Measurements from ENCODE around the gene TMEM74B.
"Not testable (repeated sequence)": the region's sequence is repeated elsewhere in the genome, so short reads cannot be mapped to it uniquely, and the experiment has no call there.

Gene TMEM74B

DNA sequence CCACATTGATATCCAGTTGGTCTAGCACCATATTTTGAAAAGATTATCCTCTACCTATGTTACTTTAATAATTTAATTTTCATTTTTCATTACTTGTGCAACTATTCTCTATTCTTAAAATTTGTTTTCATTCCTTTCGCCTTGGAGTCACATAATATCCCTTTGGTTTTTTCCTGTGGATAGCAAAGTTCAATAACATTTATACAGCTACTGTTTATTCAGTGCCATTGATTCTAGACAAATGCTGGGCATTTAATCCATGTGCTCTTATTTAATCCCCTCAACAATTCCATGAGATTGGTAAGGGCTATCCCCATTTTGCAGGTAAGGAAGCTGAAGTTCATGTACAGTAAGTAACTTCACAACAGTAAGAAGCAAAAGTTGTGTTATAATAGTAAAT is 33.8 kb downstream of the TMEM74B start:
- DNase-seq (ENCODE audit: low spot score) (no peak), ATAC-seq (ENCODE audit: low read depth) (no peak)
- Histone ChIP-seq H3K4me1 (ENCODE audit: insufficient read depth, poor library complexity, severe bottlenecking) (no peaks in the 10 kb centered on the region), H3K4me3 (ENCODE audit: severe bottlenecking) (no peak overlapping the region), H3K9me3 (ENCODE audit: severe bottlenecking) (no peaks in the 10 kb centered on the region), H3K27me3 (ENCODE audit: insufficient read depth, poor library complexity, severe bottlenecking) (no peaks in the 10 kb centered on the region), H3K27ac (ENCODE audit: poor library complexity, severe bottlenecking) (no peak overlapping the region), H3K36me3 (ENCODE audit: low read depth) (peaks cover 72% of the 10 kb centered on the region)
- TF ChIP-seq, protein P1, sequence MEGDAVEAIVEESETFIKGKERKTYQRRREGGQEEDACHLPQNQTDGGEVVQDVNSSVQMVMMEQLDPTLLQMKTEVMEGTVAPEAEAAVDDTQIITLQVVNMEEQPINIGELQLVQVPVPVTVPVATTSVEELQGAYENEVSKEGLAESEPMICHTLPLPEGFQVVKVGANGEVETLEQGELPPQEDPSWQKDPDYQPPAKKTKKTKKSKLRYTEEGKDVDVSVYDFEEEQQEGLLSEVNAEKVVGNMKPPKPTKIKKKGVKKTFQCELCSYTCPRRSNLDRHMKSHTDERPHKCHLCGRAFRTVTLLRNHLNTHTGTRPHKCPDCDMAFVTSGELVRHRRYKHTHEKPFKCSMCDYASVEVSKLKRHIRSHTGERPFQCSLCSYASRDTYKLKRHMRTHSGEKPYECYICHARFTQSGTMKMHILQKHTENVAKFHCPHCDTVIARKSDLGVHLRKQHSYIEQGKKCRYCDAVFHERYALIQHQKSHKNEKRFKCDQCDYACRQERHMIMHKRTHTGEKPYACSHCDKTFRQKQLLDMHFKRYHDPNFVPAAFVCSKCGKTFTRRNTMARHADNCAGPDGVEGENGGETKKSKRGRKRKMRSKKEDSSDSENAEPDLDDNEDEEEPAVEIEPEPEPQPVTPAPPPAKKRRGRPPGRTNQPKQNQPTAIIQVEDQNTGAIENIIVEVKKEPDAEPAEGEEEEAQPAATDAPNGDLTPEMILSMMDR (IDR thresholded peaks at IDR 0.05; ENCODE audit: poor library complexity, severe bottlenecking) = no peak

DNA sequence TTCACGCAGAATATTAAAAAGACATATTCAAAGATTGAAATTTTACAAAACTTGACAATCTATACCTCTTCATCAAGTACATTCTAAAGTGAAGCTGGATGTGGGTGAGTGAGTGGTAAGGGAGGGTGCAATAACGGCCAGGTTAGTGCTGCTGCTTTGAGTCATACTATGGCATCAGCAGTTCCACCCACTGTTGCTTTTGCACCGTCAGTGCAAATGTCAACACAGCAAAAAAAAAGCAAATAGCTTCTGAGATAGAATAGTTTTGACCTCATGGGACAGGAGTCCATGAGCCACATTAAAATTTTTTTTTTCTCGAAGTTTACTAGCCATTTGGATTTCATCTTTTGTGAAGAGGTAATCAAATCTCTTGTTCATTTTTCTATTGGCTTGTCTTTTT is 34.6 kb downstream of the TMEM74B start:
- H3K4me1 ChIP-seq (ENCODE audit: insufficient read depth, poor library complexity, severe bottlenecking) = no peaks in the 10 kb centered on the region
- ATAC-seq (ENCODE audit: low read depth) (peak; percentile 69), DNase-seq (ENCODE audit: low spot score) (no peak)
- H3K9me3 ChIP-seq (ENCODE audit: severe bottlenecking) = no peaks in the 10 kb centered on the region
- no peak overlapping the region for H3K27ac ChIP-seq (ENCODE audit: poor library complexity, severe bottlenecking)
- no peaks in the 10 kb centered on the region for H3K27me3 ChIP-seq (ENCODE audit: insufficient read depth, poor library complexity, severe bottlenecking)
- H3K36me3 ChIP-seq (ENCODE audit: low read depth) = peaks cover 72% of the 10 kb centered on the region
- TF ChIP-seq, protein P1 (IDR thresholded peaks at IDR 0.05; ENCODE audit: poor library complexity, severe bottlenecking) = no peak
- H3K4me3 ChIP-seq (ENCODE audit: severe bottlenecking) = no peak overlapping the region

DNA sequence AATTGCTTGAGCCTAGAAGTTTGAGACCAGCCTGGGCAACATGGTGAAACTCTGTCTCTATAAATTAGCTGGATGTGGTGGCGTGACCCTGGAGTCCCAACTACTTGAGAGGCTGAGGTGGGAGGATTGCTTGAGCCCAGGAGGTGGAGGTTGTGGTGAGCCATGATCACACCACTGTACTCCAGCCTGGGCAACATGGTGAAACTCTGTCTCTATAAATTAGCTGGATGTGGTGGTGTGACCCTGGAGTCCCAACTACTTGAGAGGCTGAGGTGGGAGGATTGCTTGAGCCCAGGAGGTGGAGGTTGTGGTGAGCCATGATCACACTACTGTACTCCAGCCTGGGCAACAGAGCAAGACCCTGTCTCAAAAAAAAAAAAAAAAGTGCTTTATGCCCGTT is 35.0 kb downstream of the TMEM74B start:
- not testable (repeated sequence) for DNase-seq (ENCODE audit: low spot score); ATAC-seq (ENCODE audit: low read depth); H3K27ac ChIP-seq (ENCODE audit: poor library complexity, severe bottlenecking); H3K4me3 ChIP-seq (ENCODE audit: severe bottlenecking); H3K4me1 ChIP-seq (ENCODE audit: insufficient read depth, poor library complexity, severe bottlenecking); H3K9me3 ChIP-seq (ENCODE audit: severe bottlenecking); H3K27me3 ChIP-seq (ENCODE audit: insufficient read depth, poor library complexity, severe bottlenecking)
- peaks cover 72% of the 10 kb centered on the region for H3K36me3 ChIP-seq (ENCODE audit: low read depth)

DNA sequence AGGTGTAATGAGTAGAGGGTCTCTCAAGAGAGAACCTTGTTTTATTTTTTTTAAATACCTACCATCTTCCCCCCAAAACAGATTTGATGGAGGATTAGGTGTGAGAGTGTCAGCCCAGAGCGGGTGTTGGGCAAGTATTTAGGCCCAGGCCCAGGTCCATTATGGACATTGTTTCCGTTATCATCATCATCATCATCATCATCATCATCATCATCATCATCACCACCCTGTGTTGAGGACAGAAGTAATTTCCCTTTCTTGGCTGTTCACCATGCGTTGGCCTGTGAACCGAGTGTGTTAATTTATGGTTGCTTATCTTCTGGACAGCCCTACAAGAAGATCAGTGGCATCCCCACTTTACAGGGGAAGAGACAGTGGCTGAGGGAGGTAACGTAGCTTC is 37.8 kb downstream of the TMEM74B start:
- no peak for ATAC-seq (ENCODE audit: low read depth)

DNA sequence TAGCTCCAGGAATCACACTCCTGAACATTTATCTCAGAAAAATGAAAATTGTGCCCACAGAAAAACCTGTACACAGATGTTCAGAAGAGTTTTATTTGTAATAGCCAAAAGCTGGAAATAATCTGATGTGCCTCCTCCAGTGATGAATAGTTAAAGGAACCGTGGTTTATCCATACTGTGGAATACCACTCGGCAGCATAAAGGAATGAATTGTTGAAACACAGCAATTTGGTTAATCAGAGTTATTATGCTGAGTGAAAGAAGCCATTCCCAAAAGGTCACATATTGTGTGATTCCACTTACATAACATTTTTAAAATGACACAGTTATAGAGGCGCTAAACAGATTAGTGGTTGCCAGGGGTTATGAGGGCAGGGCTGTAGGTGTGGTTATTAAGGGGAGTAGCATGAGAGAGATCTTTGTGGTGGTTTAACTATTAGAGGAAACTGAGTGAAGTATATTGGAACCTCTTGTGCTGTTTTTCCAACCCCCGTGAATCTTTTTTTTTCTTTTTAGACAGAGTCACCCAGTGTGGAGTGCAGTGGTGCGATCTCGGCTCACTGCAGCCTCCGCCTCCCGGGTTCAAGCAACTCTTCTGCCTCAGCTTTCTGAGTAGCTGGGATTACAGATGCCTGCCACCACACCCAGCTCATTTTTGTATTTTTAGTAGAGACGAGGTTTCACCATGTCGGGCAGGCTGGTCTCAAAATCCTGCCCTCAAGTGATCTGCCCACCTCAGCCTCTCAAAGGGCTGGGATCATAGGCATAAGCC is 40.2 kb downstream of the TMEM74B start:
- H3K36me3 ChIP-seq (ENCODE audit: low read depth) = peaks cover 88% of the 10 kb centered on the region
- H3K27me3 ChIP-seq (ENCODE audit: insufficient read depth, poor library complexity, severe bottlenecking) = no peaks in the 10 kb centered on the region
- DNase-seq (ENCODE audit: low spot score) = no peak
- ATAC-seq (ENCODE audit: low read depth) = no peak
- H3K27ac ChIP-seq (ENCODE audit: poor library complexity, severe bottlenecking) = no peak overlapping the region
- H3K4me3 ChIP-seq (ENCODE audit: severe bottlenecking) = no peak overlapping the region
- no peaks in the 10 kb centered on the region for H3K4me1 ChIP-seq (ENCODE audit: insufficient read depth, poor library complexity, severe bottlenecking)
- H3K9me3 ChIP-seq (ENCODE audit: severe bottlenecking) = no peaks in the 10 kb centered on the region
- TF ChIP-seq, protein P1 (IDR thresholded peaks at IDR 0.05; ENCODE audit: poor library complexity, severe bottlenecking) = no peak

More for the DNA sequence above, 37.8 kb downstream of the TMEM74B start:
- H3K27ac ChIP-seq (ENCODE audit: poor library complexity, severe bottlenecking) = no peak overlapping the region
- DNase-seq (ENCODE audit: low spot score) = no peak
- H3K4me3 ChIP-seq (ENCODE audit: severe bottlenecking) = no peak overlapping the region
- no peaks in the 10 kb centered on the region for H3K4me1 ChIP-seq (ENCODE audit: insufficient read depth, poor library complexity, severe bottlenecking)
- H3K27me3 ChIP-seq (ENCODE audit: insufficient read depth, poor library complexity, severe bottlenecking) = no peaks in the 10 kb centered on the region
- H3K36me3 ChIP-seq (ENCODE audit: low read depth) = peaks cover 74% of the 10 kb centered on the region
- TF ChIP-seq, protein P1 (IDR thresholded peaks at IDR 0.05; ENCODE audit: poor library complexity, severe bottlenecking) = no peak
- H3K9me3 ChIP-seq (ENCODE audit: severe bottlenecking) = no peaks in the 10 kb centered on the region
